ENCODE measurements around the gene ARSB. TPM values are rescaled to one million over a fixed set of nuclear protein-coding genes. Genes with fewer than 3 reads are reported as not detected.

The ARSB gene
- total RNA-seq, 2 donors from 2014 or later = 28.1 TPM

DNA sequence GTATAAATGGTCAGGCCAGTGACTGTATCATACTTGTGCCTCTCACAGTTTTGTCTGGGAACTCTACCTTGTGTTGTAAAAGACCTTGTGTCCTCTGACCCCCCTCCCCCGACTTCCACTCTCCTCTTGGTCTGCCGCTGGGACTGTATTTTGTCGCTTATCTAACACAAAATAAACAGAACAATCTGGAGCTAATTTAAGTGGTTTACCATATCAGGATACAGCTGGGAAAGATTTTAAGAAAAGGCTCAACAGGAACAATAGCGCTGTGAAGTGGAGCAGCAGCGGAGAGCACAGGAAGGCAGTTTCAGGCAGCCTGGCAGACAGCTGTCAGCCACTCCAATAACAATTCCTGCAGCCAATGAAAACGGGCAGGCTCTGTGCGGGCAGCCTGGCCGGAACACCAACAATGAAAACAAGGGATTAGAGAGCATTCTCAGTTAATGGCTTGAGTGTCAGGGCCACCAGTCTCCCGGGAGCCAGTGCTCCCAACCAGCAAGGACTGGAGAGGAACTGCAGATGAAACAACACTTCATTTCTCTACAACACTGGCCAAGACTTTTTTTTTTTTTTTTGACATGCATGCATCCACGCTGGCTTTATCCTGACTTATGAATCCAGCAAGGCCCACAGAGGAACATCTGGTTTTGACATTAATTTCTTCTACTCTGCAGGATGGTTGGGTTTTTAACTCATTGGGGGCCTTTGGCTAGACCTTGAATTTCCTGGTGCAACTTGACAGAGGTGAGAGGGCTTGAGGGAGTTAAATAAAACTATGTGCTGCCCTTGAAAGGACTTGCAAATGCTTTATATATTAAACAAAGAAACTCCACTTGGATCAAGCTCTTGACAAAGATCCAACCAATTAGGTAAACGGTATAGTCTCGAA, 76.7 kb downstream of the ARSB start:
- Histone ChIP-seq H3K4me3 (ENCODE audit: low read length) (peak overlapping the region; percentile 66), H3K9ac (ENCODE audit: extremely low read depth, low read length, poor library complexity, severe bottlenecking) (peak overlapping the region; percentile 33), H3K36me3 (ENCODE audit: control insufficient read depth, insufficient read depth, low read length) (no peaks in the 10 kb centered on the region), H3K9me3 (ENCODE audit: control insufficient read depth, low read length) (no peaks in the 10 kb centered on the region), H3K4me1 (ENCODE audit: control insufficient read depth, insufficient read depth, low read length) (peaks cover 25% of the 10 kb centered on the region), H3K27ac (ENCODE audit: low read depth, low read length) (peak overlapping the region; percentile 59), H3K27me3 (ENCODE audit: control insufficient read depth, insufficient read depth, low read length, poor library complexity, severe bottlenecking) (no peaks in the 10 kb centered on the region)
- H3K9me3 Mint-ChIP-seq = no peaks in the 10 kb centered on the region
- H3K36me3 Mint-ChIP-seq (ENCODE audit: low read depth) = no peaks in the 10 kb centered on the region
- WGBS, 2 experiments (ENCODE audit: insufficient coverage in 1 of 2, insufficient read length in 1 of 2) = 23 to 38% methylated on average over 7 to 12 of the region's 12 CpGs
- H3K27me3 Mint-ChIP-seq (ENCODE audit: insufficient read depth) = no peaks in the 10 kb centered on the region
- DNase-seq = peak; percentile 92
- peaks cover 65% of the 10 kb centered on the region for H3K4me1 Mint-ChIP-seq
- peak overlapping the region; percentile 66 for H3K4me3 Mint-ChIP-seq
- peak overlapping the region; percentile 81 for H3K27ac Mint-ChIP-seq
- TF ChIP-seq, protein P1, sequence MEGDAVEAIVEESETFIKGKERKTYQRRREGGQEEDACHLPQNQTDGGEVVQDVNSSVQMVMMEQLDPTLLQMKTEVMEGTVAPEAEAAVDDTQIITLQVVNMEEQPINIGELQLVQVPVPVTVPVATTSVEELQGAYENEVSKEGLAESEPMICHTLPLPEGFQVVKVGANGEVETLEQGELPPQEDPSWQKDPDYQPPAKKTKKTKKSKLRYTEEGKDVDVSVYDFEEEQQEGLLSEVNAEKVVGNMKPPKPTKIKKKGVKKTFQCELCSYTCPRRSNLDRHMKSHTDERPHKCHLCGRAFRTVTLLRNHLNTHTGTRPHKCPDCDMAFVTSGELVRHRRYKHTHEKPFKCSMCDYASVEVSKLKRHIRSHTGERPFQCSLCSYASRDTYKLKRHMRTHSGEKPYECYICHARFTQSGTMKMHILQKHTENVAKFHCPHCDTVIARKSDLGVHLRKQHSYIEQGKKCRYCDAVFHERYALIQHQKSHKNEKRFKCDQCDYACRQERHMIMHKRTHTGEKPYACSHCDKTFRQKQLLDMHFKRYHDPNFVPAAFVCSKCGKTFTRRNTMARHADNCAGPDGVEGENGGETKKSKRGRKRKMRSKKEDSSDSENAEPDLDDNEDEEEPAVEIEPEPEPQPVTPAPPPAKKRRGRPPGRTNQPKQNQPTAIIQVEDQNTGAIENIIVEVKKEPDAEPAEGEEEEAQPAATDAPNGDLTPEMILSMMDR (conservative IDR thresholded peaks at IDR 0.05) = no peak

GRCh38 chr5:78907255-78907891, 77.7 kb downstream of the ARSB start:
- Histone ChIP-seq H3K27ac (ENCODE audit: low read depth, low read length) (peak overlapping the region; percentile 59), H3K4me1 (ENCODE audit: control insufficient read depth, insufficient read depth, low read length) (peaks cover 23% of the 10 kb centered on the region), H3K9me3 (ENCODE audit: control insufficient read depth, low read length) (peaks cover 2% of the 10 kb centered on the region), H3K9ac (ENCODE audit: extremely low read depth, low read length, poor library complexity, severe bottlenecking) (peak overlapping the region; percentile 33), H3K36me3 (ENCODE audit: control insufficient read depth, insufficient read depth, low read length) (no peaks in the 10 kb centered on the region), H3K27me3 (ENCODE audit: control insufficient read depth, insufficient read depth, low read length, poor library complexity, severe bottlenecking) (no peaks in the 10 kb centered on the region), H3K4me3 (ENCODE audit: low read length) (peak overlapping the region; percentile 64)
- TF ChIP-seq, protein P1 (conservative IDR thresholded peaks at IDR 0.05) = no peak
- Mint-ChIP-seq H3K27me3 (ENCODE audit: insufficient read depth) (no peaks in the 10 kb centered on the region), H3K4me1 (peaks cover 64% of the 10 kb centered on the region), H3K9me3 (no peaks in the 10 kb centered on the region), H3K27ac (peak overlapping the region; percentile 81), H3K36me3 (ENCODE audit: low read depth) (no peaks in the 10 kb centered on the region), H3K4me3 (no peak overlapping the region)
- 75 to 80% methylated on average over 9 to 11 of the region's 11 CpGs for WGBS, 2 experiments (ENCODE audit: insufficient coverage in 1 of 2, insufficient read length in 1 of 2)
- DNase-seq = no peak

DNA sequence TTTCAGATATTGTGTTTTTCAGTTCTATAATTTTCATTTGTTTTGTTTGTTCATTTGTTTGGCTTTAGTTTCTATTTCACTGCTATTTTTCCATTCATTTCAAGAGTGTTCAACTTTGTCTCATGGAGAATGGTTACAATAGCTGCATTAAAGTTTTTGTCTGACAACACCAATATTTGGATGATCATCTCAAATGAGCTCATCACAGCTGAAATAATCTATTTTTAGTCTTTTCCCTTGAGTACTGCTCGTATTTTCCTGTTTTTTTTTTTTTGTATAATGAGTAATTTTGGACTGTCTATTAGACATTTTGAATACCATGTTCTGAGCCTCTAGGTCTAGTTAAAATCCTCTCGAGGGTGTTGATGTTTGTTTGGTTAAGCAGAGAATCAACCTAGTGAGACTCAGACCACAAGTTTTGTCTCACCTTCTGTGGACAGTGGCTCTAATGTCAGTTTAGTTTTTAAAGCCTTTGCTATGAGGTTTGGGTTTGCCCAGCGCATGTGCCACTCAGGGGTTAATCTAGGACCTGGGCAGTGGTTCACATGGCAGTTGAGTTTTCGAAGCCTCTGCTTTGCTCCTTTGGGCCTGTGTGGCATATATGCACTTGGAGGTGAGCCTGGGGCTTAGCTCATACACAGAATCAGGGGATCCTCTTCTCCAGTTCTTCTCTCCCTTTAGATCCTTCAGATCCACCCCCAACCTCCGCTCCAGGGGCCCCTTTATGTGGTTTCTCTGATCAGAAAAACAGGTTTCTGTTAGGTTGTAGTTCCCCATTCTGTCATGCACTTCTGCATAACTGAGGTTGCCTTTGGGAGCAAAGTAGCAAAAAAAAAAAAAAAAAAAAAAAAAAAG, 79.8 kb downstream of the ARSB start:
- Mint-ChIP-seq H3K27ac (no peak overlapping the region), H3K27me3 (ENCODE audit: insufficient read depth) (no peaks in the 10 kb centered on the region)
- no peak overlapping the region for H3K27ac ChIP-seq (ENCODE audit: low read depth, low read length)

More for the DNA sequence above, 79.8 kb downstream of the ARSB start:
- Mint-ChIP-seq H3K36me3 (ENCODE audit: low read depth) (peaks cover 2% of the 10 kb centered on the region), H3K4me1 (peaks cover 53% of the 10 kb centered on the region), H3K4me3 (no peak overlapping the region), H3K9me3 (peaks cover 3% of the 10 kb centered on the region)
- H3K9me3 ChIP-seq (ENCODE audit: control insufficient read depth, low read length) = peaks cover 16% of the 10 kb centered on the region
- DNase-seq = no peak
- TF ChIP-seq, protein P1 (conservative IDR thresholded peaks at IDR 0.05) = no peak
- no peak overlapping the region for H3K4me3 ChIP-seq (ENCODE audit: low read length)
- H3K36me3 ChIP-seq (ENCODE audit: control insufficient read depth, insufficient read depth, low read length) = no peaks in the 10 kb centered on the region
- WGBS, 2 experiments (ENCODE audit: insufficient coverage in 1 of 2, insufficient read length in 1 of 2) = 75 to 100% methylated on average over 1 to 5 of the region's 5 CpGs
- H3K9ac ChIP-seq (ENCODE audit: extremely low read depth, low read length, poor library complexity, severe bottlenecking) = no peak overlapping the region
- peaks cover 18% of the 10 kb centered on the region for H3K4me1 ChIP-seq (ENCODE audit: control insufficient read depth, insufficient read depth, low read length)
- H3K27me3 ChIP-seq (ENCODE audit: control insufficient read depth, insufficient read depth, low read length, poor library complexity, severe bottlenecking) = no peaks in the 10 kb centered on the region

All from endodermal cell (in vitro differentiated cells).